Right lobe of liver (tissue), 6 donors: ENCODE data around the gene POU3F1. TPM values are rescaled to one million over a fixed set of nuclear protein-coding genes. Genes with fewer than 3 reads are reported as not detected.

ENCODE experiments used
- ATAC-seq, 4 donors: fragments of 200-7000 bp; cut with Tn5 transposase; one replicate each; pipeline ENCODE4 v1.9.1; 2020; ENCODE audit warnings: mild to moderate bottlenecking in 4 of 4, moderate library complexity in 4 of 4
- DNase-seq, 3 donors: peaks; one replicate each; pipeline ENCODE4 v3.0.0-alpha.2; 2020
- H3K27ac ChIP-seq, 3 donors: fragments of 200-600 bp; one replicate each; pipeline ENCODE4 v1.8.0; 2022
- H3K27me3 ChIP-seq, 2 donors: fragments of 200-600 bp; one replicate each; pipeline ENCODE4 v1.8.0; 2022
- H3K36me3 ChIP-seq, 4 donors: fragments of 200-600 bp; sonication (generic) in 1 of 4; one replicate each; pipeline versions ENCODE4 v1.5.1 to v1.8.0; 2017 to 2022; ENCODE audit warnings: control low read depth in 1 of 4
- H3K4me1 ChIP-seq, 4 donors: fragments of 200-600 bp; sonication (generic) in 1 of 4; one replicate each; pipeline versions ENCODE4 v1.5.1 to v1.8.0; 2017 to 2022; ENCODE audit warnings: control low read depth in 1 of 4
- H3K4me3 ChIP-seq, 3 donors: fragments of 200-600 bp; one replicate each; pipeline ENCODE4 v1.8.0; 2022
- H3K9me3 ChIP-seq, 4 donors: fragments of 200-600 bp; sonication (generic) in 1 of 4; one replicate each; pipeline versions ENCODE4 v1.5.1 to v1.8.0; 2017 to 2022; ENCODE audit warnings: control low read depth in 1 of 4
- POLR2A ChIP-seq: fragments of 450-650 bp; IDR thresholded peaks from one replicate; pipeline ENCODE4 v1.6.1; 2017; ENCODE audit warnings: antibody characterized with exemption, mild to moderate bottlenecking
- WGBS: methylation state at CpG from one replicate; pipeline ENCODE4 v1.1.6; 2018; ENCODE audit warnings: low coverage, low lambda C conversion rate; ENCODE audit not compliant: insufficient coverage; ENCODE audit errors: missing lambda C conversion rate; 5-methylcytosine and 5-hydroxymethylcytosine counted together
- intact Hi-C, 2 donors: fragments of 100-400 bp; cut with DNase I; formaldehyde crosslinking; loops; one replicate each; pipeline versions ENCODE4 v1.11.2 to v1.14.1; 2022
- total RNA-seq, 6 experiments: library from RNA; depleted of rRNA in 2 of 6; stranded (reverse); fragments of >200 nt in 2 of 6; fragmentation: NEBNext Ultra II Directional in 3 of 6; extraction: Animal tissue kit (Norgen Biotek cat#: 25700) in 3 of 6; gene quantifications; one replicate each; pipeline versions ENCODE4 v1.1.0 to v1.2.4, GENCODE V29; 2016 to 2023
- TF ChIP-seq, protein P1 (sequence below), 4 donors: fragments of 200-600 bp in 3 of 4; fragments of 450-650 bp in 1 of 4; IDR thresholded peaks; one replicate each; pipeline versions ENCODE4 v1.5.1 to v1.8.0; 2016 to 2022; ENCODE audit warnings: antibody characterized with exemption in 4 of 4, mild to moderate bottlenecking in 2 of 4
- donor health status: DM: no; HTN: yes; CAD: no.
- donor health status: DM: no; HTN: no; CAD: no.
- donor health status: DM: no; HTN: no; CAD: no.
- donor health status: DM: no; HTN: yes; CAD: no.
- donor health status: DM: no; HTN: yes; CAD: no.

Gene POU3F1
- total RNA-seq, 6 experiments from 2014 or later, result 0.09 TPM; not detected in 5

DNA sequence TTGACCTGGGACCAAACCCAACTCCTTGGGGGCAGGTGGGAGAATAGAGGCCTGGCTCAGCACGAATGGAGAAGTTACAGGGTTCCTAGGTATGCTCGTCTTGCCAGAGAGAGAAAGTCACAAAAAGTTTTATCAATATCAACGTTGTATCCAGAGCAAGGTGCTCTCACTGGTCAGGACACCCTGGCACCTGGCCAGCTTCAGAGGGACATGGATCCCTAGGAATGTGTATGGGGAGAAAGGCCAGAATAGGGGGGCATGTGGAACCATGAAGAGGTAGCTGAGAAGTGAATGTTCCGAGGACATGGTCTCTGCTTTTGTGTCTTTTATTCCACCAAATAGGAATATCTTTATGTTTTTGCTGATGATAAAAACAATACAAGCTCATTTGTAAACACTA lies 9.4 kb upstream of the POU3F1 start:
- WGBS, result 70% methylated on average over 4 of the region's 4 CpGs
- H3K36me3 ChIP-seq, result no peaks in the 10 kb centered on the region
- no peak for ATAC-seq
- no peaks in the 10 kb centered on the region for H3K4me1 ChIP-seq
- H3K27ac ChIP-seq, result no peak overlapping the region
- intact Hi-C loops, result no loop called here
- no peak for DNase-seq
- TF ChIP-seq, protein P1, sequence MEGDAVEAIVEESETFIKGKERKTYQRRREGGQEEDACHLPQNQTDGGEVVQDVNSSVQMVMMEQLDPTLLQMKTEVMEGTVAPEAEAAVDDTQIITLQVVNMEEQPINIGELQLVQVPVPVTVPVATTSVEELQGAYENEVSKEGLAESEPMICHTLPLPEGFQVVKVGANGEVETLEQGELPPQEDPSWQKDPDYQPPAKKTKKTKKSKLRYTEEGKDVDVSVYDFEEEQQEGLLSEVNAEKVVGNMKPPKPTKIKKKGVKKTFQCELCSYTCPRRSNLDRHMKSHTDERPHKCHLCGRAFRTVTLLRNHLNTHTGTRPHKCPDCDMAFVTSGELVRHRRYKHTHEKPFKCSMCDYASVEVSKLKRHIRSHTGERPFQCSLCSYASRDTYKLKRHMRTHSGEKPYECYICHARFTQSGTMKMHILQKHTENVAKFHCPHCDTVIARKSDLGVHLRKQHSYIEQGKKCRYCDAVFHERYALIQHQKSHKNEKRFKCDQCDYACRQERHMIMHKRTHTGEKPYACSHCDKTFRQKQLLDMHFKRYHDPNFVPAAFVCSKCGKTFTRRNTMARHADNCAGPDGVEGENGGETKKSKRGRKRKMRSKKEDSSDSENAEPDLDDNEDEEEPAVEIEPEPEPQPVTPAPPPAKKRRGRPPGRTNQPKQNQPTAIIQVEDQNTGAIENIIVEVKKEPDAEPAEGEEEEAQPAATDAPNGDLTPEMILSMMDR (IDR thresholded peaks at IDR 0.05), result no peak
- no peak for TF ChIP-seq POLR2A
- no peaks in the 10 kb centered on the region for H3K9me3 ChIP-seq
- no peaks in the 10 kb centered on the region for H3K27me3 ChIP-seq
- no peak overlapping the region for H3K4me3 ChIP-seq

DNA sequence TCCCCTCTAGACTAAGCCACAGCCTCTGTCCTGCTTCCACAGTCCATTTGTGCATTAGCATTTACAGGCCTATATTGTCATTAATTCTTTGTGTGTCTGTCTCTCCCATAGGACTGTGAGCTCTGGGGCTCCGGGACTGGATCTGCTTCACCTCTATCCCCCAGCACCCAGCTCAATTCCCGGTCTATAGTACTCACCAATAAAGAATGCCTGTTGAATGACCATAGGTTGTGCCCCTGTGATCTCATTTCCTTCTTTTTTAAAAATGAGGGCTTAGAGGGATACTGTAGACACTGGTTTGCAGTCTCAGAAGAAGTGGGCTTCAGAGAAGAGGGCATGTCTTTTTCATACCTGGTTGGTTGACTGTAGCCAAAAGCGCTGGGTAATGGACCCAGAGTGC lies 8.8 kb upstream of the POU3F1 start:
- intact Hi-C loops, result no loop called here
- no peaks in the 10 kb centered on the region for H3K27me3 ChIP-seq
- no peak overlapping the region for H3K4me3 ChIP-seq
- ATAC-seq, result no peak
- H3K36me3 ChIP-seq, result no peaks in the 10 kb centered on the region
- no peak for TF ChIP-seq POLR2A
- TF ChIP-seq, protein P1 (IDR thresholded peaks at IDR 0.05), result no peak
- no peaks in the 10 kb centered on the region for H3K9me3 ChIP-seq
- WGBS, result 100% methylated on average over 1 of the region's 3 CpGs
- no peak overlapping the region for H3K27ac ChIP-seq
- no peak for DNase-seq
- H3K4me1 ChIP-seq, result no peaks in the 10 kb centered on the region

GRCh38 chr1:38053416-38054091 lies 7.0 kb upstream of the POU3F1 start:
- intact Hi-C loops, result no loop called here
- Histone ChIP-seq H3K9me3 (no peaks in the 10 kb centered on the region), H3K27me3 (no peaks in the 10 kb centered on the region), H3K4me3 (no peak overlapping the region), H3K36me3 (no peaks in the 10 kb centered on the region), H3K27ac (no peak overlapping the region), H3K4me1 (no peaks in the 10 kb centered on the region)
- 50% methylated on average over 1 of the region's 7 CpGs for WGBS
- TF ChIP-seq, protein P1 (IDR thresholded peaks at IDR 0.05), result no peak
- TF ChIP-seq POLR2A, result no peak
- ATAC-seq, result no peak
- no peak for DNase-seq

- Histone ChIP-seq H3K4me3 (no peak overlapping the region), H3K9me3 (no peaks in the 10 kb centered on the region), H3K4me1 (no peaks in the 10 kb centered on the region), H3K27me3 (no peaks in the 10 kb centered on the region), H3K27ac (no peak overlapping the region), H3K36me3 (no peaks in the 10 kb centered on the region)
- TF ChIP-seq, protein P1 (IDR thresholded peaks at IDR 0.05), result no peak
- TF ChIP-seq POLR2A, result no peak
- WGBS, result 64% methylated on average over 3 of the region's 3 CpGs
- ATAC-seq (no peak), DNase-seq (no peak)
- intact Hi-C loops, result no loop called here
Observed at GRCh38 chr1:38052750-38053415, 6.3 kb upstream of the POU3F1 start.
